GM18868 (cell line): ENCODE measurements around the gene RNF135.
"Not testable (repeated sequence)": the region's sequence is repeated elsewhere in the genome, so short reads cannot be mapped to it uniquely, and the experiment has no call there.

Source experiments
- ATAC-seq: cut with Tn5 transposase; IDR thresholded peaks from one replicate; pipeline ENCODE4 v1.9.1; 2021; ENCODE audit warnings: mild to moderate bottlenecking, moderate library complexity; ENCODE audit not compliant: unreplicated experiment

RNF135 gene

DNA sequence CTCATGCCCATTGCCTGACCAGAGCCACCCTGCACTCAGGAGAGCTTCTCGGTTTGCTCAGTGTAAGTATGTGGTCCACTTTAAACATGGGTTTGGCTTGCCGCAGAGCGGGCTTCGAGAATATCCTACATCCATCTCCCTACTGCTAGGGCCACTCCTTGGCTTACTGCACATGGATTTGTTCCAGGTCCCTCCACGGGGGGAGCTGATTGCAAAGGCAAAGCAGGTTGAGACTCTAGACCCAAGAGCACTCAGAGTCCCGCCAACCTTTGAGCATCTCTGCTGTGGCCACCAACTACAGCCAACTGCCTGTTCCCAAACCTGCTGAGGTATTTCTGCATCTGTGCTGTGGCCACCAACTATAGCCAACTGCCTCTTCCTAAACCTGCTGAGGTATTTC, 26.4 kb downstream of the RNF135 start:
- ATAC-seq: no peak

DNA sequence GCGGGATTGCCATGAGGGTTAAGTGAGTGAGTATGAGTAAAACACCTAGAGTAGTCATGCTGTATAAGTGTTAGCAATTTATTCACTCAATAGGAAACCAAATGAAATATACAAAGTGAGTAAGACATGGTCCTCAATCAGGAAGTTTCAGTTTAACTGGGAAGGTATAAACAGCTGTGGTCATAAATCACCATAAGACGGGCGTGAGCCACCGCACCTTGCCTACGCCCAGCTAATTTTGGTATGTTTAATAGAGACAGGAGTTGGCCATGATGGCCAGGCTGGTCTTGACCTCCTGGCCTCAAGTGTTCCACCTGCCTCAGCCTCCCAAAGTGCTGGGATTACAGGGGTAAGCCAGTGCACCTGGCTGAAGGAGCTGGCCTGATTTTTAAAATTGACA, 27.0 kb downstream of the RNF135 start:
- no peak for ATAC-seq

DNA sequence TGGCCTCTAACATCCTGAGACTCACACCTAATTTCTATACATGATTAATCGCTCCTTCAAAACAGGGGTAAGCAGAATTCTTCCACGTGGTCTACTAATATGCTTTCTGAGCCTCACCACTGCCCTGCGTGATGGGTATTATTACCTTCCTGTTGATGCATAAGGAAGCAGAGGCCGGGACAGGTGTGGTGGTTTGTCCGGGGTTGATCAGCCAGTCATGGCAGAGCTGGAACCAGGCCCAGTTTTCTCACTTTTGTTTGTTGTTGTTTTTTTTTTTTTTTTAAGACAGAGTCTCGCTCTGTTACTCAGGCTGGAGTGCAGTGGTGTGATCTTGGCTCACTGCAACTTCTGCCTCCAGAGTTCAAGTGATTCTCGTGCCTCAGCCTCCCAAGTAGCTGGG, 31.2 kb downstream of the RNF135 start:
- ATAC-seq: no peak

DNA sequence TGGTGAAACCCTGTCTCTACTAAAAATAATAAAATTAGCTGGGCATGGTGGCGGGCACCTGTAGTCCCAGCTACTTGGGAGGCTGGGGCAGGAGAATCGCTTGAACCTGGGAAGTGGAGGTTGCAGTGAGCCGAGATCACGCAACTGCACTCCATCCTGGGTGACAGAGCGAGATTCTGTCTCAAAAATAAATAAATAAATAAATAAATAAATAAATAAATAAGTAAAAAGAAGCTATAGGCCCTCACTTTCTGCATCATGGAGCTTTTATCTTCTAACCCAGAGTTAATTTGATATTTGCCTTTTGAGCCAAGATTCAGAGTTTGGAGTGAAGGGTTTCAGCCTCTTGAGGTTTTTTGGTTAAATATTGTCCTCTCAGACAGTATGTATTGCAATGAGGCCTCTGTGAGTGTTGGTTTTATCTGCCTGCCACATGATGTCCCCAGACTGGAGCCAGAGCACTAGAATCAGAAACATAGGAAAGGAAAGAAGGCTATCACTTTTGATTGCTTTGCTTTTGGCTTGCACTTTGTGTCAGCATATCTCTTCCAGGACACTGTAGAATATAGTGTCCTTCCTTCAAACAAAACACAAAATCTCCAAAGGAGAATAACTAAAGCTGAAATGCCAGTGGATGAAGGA, 32.5 kb downstream of the RNF135 start:
- no peak for ATAC-seq

DNA sequence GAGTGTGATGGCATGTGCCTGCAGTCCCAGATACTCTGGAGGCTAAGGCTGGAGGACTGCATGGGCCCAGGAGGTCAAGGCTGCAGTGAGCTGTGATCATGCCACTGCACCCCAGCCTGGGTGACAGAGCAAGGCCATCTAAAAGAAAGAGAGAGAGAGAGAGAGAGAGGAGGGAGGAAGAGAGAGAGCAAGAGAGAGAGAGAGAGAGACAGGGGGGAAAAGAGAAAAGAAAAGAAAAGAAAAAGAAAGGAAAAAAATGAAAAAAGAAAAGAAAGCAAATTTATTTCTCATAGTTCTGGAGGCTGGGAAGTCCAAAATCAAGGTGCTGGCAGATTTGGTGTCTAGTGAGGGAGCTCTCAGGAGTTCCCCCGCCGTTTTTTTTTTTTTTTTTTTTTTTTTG, 33.3 kb downstream of the RNF135 start:
- no peak for ATAC-seq

DNA sequence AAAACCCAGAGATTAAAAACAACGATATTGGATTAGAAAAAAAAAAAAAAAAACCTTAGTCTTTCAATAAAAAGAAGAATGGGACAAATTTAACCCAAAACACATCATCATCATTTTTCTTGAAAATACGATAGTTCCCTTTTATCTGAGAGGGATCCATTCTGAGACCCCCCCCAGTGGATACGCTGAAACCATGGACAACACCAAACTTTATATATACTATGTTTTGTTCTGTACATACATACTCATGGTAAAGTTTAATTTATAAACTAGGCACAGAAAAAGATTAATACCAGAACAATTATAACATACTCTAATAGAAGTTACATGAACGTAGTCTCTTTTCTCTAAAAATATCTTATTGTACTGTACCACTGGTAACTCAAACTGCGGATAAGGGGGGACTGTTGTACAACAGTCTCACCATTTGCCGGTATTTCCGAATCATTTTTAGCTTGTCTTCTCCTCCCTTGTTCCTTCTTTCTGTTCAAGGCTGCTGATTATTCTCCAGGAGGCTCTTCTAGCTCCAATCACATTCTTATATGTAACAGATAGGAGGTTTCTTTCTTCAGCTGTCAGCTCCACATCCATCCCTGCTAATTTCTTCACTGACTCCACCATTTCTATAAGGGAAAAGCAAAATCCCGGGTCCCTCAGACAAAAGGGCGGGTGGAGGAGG, 37.0 kb downstream of the RNF135 start:
- ATAC-seq: no peak

DNA sequence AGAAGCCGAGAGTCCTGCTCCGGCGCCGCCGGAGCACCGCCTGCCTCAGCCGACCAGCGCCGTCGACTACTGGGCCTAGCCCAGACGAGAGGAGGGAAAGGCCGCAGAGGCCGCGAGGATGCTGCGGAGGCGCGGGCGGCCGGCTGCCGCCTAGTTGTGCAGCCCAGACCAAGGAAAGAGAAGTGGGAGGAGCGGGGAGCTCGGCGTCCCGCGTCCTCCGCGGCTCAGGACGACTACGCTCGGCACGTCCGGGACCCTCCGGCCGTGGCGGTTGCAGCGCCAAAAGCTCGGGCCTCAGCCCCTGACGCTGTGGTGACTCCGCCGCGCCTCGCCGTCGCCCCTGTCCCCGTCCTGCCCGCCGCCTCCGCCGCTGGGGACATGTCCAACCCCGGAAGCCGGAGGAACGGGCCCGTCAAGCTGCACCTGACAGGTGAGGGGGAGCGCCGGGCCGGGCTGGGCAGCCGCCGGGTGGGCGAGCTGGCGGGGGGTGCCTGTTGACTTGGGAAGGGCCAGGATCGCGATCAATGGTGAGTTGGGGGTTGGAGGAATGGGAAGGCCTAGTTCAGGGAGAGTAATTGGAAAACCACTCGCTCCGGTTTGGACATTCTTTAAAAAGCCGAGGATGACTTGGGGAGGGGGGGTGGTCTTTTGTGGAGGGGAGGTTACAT, 37.7 kb downstream of the RNF135 start:
- ATAC-seq: no peak

DNA sequence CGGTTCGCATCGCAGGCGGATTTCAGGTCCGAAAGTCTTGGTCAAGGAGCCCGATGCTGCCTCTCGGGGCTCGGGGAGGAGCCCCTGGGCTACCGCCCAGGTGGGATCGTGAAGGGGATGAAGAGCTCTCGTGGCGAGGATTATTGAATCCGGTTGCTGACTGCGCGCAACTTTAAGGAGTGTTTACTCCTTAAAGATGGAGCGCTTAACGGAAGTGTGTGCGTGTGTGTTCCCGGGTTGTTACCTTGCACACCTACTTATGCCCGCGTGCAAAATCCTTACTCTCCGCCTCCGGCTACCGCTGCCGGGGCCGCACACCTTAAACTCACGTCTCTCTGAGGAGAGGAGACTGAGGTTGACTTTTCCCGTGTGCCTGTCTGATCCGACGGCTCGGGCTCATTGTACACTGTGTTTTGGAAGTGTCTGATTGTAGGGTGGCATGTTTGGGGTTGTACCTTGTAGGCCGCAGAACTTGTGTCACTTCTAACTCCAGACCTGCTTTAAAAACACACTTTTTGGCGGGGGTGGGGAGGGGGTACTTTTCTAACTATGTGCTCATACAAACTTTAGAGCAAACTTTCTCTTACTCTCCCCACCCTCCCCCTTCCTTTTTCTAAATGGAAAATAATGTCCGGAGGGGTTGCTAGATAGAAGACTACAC, 38.3 kb downstream of the RNF135 start:
- not testable (repeated sequence) for ATAC-seq

DNA sequence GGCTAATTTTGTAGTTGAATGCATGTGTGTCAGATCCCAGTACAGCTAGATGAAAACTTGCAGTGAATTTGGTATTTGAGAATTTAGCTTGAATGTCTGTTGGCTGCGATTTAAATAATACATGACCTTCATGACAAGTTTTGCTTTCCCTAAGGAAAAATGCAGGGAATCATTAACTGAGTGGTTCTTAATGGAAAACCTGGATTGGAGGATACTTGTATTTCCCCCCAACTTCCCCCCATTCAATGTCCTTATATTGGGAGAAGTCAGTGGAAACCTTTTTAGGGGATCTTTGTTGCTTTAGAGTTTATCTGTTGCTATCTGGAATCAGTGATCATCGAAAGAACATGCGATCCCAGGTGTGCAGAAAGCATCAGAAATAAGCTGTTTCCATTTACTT, 39.2 kb downstream of the RNF135 start:
- ATAC-seq: not testable (repeated sequence)

DNA sequence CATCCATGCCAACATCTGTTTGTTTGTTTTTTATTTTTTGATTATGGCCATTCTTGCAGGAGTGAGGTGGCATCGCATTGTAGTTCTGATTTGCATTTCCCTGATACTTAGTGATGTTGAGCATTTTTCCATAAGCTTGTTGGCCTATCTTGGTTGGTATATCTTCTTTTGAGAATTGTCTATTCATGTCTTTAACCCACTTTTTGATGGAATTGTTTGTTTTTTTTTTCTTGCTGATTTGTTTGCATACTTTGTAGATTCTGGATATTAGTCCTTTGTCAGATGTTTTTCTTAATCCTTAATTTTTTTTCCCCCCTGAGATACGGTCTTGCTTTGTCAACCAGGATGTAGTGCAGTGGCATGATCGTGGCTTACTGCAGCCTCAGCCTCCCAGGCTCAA, 43.0 kb downstream of the RNF135 start:
- ATAC-seq: no peak

DNA sequence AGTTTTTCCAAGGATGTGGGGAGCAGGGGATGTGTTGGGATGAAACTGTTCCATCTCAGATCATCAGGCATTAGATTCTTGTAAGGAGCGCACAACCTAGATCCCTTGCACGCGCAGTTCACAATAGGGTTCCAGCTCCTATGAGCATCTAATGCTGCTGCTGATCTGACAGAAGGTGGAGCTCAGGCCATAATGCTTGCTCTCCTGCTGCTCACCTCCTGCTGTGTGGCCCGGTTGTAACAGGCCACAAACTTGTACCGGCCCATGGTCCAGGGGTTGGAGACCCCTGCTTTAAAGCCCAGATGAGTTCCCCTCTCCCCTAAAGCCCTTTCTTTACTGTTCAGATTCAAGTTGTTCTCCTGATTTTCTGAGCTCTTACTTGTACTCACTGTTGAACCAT, 44.8 kb downstream of the RNF135 start:
- no peak for ATAC-seq

DNA sequence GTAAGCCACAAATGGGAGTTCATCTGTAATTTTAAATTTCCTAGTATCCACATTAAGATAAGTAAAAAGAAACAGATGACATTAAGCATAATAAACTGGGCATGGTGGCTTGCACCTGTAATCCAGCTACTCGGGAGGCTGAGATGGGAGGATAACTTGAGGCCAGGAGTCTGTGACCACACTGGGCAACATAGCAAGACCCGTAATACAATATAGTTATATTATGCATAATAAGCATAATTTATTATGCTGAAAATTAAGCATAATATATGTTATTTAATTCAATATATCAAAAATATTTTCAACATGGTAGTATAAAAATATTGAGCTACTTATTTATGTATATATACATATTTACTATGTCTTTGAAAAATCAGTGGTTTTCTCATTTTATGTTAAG, 48.2 kb downstream of the RNF135 start:
- ATAC-seq: no peak

DNA sequence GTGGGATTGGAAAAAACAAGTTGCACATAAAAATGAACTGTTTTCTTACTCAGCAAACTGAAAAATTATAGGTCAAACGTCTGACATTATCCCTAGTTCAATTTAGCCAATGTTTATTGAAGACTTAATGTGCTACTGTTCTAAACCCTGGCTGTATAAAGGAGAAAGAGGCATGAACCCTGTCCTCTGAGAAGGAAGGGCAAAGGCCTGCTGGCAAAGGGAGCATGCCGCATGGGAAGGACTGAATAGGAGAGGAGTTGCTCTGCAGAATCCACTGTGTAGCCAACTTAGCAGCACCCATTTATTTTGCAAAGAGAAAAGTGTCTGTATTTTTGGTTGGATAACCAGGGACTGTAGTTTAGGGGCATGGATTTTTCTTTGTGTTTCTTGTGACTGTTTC, 52.3 kb downstream of the RNF135 start:
- ATAC-seq: not testable (repeated sequence)

DNA sequence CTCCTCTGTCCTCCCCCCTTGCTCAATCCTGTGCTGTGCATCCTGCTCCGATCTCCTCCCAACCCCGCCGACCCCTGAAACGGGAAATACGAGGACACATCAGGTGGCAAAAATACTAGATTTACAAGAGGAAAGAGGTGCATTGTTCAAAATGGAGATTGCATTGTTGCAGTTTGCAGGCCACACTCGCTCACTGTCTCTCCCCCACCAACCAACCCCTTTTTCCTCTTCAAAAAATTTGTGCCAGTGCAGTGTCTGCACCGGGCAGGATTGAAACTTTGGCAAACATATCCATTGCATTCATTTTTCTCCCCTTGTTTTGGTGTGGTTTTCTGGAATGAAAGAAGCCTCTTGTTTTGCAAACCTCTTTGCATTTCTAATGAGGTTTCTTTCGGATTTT, 61.0 kb downstream of the RNF135 start:
- ATAC-seq: no peak

DNA sequence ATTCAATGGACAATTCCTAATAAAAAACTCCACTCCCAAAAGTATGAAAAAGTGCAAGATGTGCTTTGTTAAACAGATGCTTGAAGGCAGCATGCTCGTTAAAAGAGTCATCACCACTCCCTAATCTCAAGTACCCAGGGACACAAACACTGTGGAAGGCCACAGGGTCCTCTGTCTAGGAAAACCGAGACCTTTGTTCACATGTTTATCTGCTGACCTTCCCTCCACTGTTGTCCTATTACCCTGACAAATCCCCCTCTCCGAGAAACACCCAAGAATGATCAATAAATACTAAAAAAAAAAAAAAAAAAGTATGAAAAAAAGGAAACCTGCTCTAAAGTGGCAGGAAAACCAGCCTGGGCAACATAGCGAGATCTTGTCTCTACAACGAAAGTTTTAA, 64.8 kb downstream of the RNF135 start:
- not testable (repeated sequence) for ATAC-seq

DNA sequence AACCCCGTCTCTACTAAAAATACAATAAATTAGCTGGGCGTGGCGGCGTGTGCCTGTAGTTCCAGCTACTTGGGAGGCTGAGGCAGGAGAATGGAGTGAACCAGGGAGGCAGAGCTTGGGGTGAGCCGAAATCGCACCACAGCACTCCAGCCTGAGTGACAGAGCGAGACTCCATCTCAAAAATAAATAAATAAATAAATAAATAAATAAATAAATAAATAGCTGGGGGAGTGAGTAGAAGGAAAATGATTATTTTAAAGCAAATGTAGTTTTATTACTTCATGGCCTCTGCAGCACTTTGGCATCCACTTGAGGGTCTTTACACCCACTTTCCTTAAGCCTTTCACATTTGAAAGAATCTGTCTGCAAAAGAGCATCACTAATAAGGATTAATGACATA, 70.0 kb downstream of the RNF135 start:
- ATAC-seq: not testable (repeated sequence)

DNA sequence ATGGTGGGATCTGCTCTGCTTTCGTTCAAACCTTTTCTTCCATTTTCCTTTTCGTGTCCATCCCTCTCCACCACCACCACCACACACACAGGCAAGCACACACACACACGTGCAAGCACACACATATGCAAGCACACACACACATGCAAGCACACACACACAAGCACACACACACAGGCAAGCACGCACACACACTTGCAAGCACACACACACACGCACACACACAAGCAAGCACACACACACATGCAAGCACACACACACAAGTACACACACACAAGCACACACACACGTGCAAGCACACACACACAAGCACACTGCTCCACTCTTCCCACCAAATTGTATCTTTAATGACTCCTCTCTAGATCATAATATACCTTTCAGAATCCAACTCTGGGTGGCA, 71.5 kb downstream of the RNF135 start:
- ATAC-seq: not testable (repeated sequence)

DNA sequence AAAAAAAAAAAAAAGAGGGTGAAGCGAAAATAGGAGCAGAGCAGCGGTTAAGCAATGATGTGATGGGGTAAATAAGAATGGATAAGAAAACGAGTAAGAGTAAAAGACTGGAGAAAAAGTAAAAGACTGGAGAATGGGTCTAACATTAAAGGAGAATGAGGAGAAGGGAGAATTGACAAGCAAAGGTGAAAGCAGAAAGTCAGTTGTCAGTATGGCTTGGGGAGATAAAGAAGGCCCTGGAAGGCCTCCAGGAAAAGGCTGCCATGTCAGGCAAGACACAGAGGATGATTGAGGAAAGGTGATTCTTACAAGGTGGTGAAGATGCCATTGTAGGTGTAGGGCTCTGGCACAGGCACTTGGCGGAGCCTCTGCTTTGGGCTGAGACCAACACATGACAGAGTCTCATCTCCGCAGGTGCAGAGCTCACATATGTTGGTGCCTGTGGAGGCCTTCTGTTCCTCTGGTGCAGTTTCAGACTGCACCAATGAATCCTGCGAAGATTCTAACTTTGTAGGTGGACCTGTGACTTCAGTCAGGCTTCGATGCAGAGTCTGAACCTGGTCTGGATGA, 76.1 kb downstream of the RNF135 start:
- not testable (repeated sequence) for ATAC-seq

DNA sequence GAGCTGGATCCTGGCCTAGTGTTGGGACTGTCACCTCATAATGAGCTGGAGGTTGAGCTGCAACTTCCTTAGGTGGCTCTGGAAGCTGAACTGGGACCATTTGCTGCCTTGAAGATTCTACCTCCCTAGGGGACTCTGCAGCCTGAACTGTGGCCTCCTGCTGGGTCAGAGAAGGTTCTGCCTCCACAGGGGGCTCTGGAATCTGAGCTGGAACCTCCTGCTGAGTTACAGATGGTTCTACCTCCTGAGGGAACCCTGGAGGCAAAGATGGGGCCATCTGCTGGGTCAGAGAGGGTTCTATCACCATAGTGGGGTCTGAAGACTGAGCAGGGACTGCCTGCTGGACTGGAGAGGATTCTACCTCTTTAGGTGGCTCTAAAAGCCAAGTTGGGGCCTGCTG, 77.3 kb downstream of the RNF135 start:
- no peak for ATAC-seq

DNA sequence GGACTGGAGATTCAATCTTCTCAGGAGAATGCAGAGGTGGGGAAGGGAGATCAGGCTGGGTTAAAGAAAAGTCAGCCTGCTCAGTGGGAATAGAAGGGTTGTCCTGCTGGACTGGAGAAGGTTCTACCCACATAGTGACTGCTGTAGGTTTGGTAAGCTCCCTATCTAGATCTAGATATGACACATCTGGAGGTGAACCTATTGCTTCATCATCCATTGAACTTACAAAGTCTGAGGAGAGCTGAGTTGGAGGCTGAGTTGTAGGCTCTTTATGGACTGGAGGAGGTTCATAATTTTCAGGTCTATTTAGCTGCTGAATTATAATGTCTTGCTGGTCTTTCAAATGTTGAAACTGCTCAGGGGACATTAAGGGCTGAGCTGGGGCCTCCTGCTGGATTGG, 77.9 kb downstream of the RNF135 start:
- ATAC-seq: no peak
